ENCODE measurements around the gene CADM1.

- TF ChIP-seq CTCF (IDR thresholded peaks at IDR 0.05; ENCODE audit: low read depth, low read length, missing input control) (no peak), REST (IDR thresholded peaks at IDR 0.05) (no peak), ZBTB33 (IDR thresholded peaks at IDR 0.05) (no peak), GABPA (IDR thresholded peaks at IDR 0.05 in 1 of 2, conservative IDR thresholded peaks at IDR 0.05 in 1 of 2) (no peak)
These were observed 346.2 kb downstream of the CADM1 start for GRCh38 chr11:115158053-115158452.

All from liver (tissue), 3 donors.